ENCODE results near the gene ELAVL3.

DNA sequence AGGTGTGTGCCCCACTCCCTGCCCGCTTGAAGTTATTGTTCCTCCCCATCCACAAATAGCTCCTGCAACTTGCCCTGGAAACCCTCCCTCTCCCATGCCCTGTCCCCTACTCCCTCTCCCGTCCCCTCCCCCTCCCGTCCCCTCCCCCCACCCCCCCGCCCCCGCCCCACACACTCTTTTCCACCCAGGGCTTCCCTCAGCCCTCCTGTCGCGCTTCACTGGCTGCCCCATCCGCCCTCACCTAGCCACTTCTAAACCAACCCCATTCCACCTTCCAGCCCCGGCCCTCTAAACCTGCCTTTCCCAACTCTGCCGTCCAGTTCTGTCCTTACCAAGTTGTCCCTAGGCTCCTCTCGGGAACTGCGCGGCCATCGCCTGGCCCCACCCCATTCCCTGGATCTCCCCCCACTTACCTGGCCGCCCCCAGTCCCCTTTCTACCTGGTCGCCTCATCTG is 62.7 kb downstream of the ELAVL3 start:
- TF ChIP-seq, protein P1, sequence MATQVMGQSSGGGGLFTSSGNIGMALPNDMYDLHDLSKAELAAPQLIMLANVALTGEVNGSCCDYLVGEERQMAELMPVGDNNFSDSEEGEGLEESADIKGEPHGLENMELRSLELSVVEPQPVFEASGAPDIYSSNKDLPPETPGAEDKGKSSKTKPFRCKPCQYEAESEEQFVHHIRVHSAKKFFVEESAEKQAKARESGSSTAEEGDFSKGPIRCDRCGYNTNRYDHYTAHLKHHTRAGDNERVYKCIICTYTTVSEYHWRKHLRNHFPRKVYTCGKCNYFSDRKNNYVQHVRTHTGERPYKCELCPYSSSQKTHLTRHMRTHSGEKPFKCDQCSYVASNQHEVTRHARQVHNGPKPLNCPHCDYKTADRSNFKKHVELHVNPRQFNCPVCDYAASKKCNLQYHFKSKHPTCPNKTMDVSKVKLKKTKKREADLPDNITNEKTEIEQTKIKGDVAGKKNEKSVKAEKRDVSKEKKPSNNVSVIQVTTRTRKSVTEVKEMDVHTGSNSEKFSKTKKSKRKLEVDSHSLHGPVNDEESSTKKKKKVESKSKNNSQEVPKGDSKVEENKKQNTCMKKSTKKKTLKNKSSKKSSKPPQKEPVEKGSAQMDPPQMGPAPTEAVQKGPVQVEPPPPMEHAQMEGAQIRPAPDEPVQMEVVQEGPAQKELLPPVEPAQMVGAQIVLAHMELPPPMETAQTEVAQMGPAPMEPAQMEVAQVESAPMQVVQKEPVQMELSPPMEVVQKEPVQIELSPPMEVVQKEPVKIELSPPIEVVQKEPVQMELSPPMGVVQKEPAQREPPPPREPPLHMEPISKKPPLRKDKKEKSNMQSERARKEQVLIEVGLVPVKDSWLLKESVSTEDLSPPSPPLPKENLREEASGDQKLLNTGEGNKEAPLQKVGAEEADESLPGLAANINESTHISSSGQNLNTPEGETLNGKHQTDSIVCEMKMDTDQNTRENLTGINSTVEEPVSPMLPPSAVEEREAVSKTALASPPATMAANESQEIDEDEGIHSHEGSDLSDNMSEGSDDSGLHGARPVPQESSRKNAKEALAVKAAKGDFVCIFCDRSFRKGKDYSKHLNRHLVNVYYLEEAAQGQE (IDR thresholded peaks at IDR 0.05; ENCODE audit: insufficient read depth in 1 of 2, low read depth in 2 of 2, low read length in 2 of 2): no peak
- TF ChIP-seq SIN3A (IDR thresholded peaks at IDR 0.05; ENCODE audit: borderline replicate concordance, insufficient read depth, low read length) (no peak), POLR2AphosphoS5 (IDR thresholded peaks at IDR 0.05; ENCODE audit: low read depth, low read length) (no peak)
